Caco-2 (cell line): Measurements from ENCODE around the gene POLR3B. TPM values are rescaled to one million over a fixed set of nuclear protein-coding genes. Genes with fewer than 3 reads are reported as not detected.

Experiments used
- BruUV-seq: library from RNA; stranded (reverse); fragments of 400-500 nt; replicated peaks from 2 replicates; lab custom pipeline; 2021; lab: Mats Ljungman, UMichigan
- CTCF ChIA-PET: fragments of 300-600 bp; sonication (Branson Sonifier 250); formaldehyde crosslinking; loops from one replicate; lab custom pipeline; 2022; ENCODE audit warnings: antibody characterized with exemption; lab: Charles Lee
- POLR2A ChIA-PET: fragments of 300-600 bp; sonication (Branson Sonifier 250); formaldehyde crosslinking; loops from one replicate; lab custom pipeline; 2022; ENCODE audit warnings: antibody characterized with exemption; lab: Charles Lee
- DNase-seq, 2 experiments: peaks; one replicate each; pipeline versions ENCODE4 v3.0.0 to v3.0.0-alpha.2; 2020 to 2022
- H3K27me3 ChIP-seq: replicated peaks from 2 replicates; pipeline ENCODE4 v1.6.0; 2011; ENCODE audit warnings: low read length; ENCODE audit not compliant: control insufficient read depth, insufficient read depth
- H3K36me3 ChIP-seq: 2 replicates; pipeline ENCODE4 v1.5.1; 2011; ENCODE audit warnings: low read length; ENCODE audit not compliant: control insufficient read depth, insufficient read depth
- H3K4me1 ChIP-seq: fragments of 250-450 bp; sonication (Bioruptor Pico); 2 replicates; pipeline ENCODE4 v1.5.1; 2020; ENCODE audit warnings: mild to moderate bottlenecking
- H3K4me3 ChIP-seq: 2 replicates; pipeline ENCODE4 v1.5.1; 2011; ENCODE audit warnings: low read depth, mild to moderate bottlenecking, control low read depth, low read length
- H3K9me3 ChIP-seq: fragments of 250-450 bp; sonication (Bioruptor Pico); 2 replicates; pipeline ENCODE4 v1.5.1; 2020; ENCODE audit warnings: mild to moderate bottlenecking, moderate library complexity
- H3K27ac Mint-ChIP-seq: one replicate; pipeline ENCODE4 v1.8.0; 2022; ENCODE audit warnings: mixed read lengths; ENCODE audit not compliant: unreplicated experiment
- H3K27me3 Mint-ChIP-seq: one replicate; pipeline ENCODE4 v1.8.0; 2022; ENCODE audit warnings: mixed read lengths; ENCODE audit not compliant: insufficient read depth, unreplicated experiment
- H3K36me3 Mint-ChIP-seq: one replicate; pipeline ENCODE4 v1.8.0; 2022; ENCODE audit warnings: mild to moderate bottlenecking, mixed read lengths; ENCODE audit not compliant: insufficient read depth, unreplicated experiment
- H3K4me1 Mint-ChIP-seq: one replicate; pipeline ENCODE4 v1.8.0; 2022; ENCODE audit warnings: low read depth, mixed read lengths; ENCODE audit not compliant: unreplicated experiment
- H3K4me3 Mint-ChIP-seq: one replicate; pipeline ENCODE4 v1.8.0; 2022; ENCODE audit warnings: mild to moderate bottlenecking, moderate library complexity, mixed read lengths; ENCODE audit not compliant: unreplicated experiment
- H3K9me3 Mint-ChIP-seq: one replicate; pipeline ENCODE4 v1.8.0; 2022; ENCODE audit warnings: mixed read lengths; ENCODE audit not compliant: unreplicated experiment
- intact Hi-C: fragments of 100-400 bp; cut with micrococcal nuclease; formaldehyde crosslinking; loops from one replicate; pipeline ENCODE4 v1.10.0; 2022; ENCODE audit not compliant: unreplicated experiment
- total RNA-seq: library from RNA; stranded (reverse); gene quantifications from 2 replicates; pipeline ENCODE4 v1.2.3, GENCODE V29; 2022
- TF ChIP-seq, protein P1 (sequence below), 2 experiments: fragments of 200-600 bp in 1 of 2; IDR thresholded peaks; 1 replicate in 1 of 2; 2 replicates in 1 of 2; pipeline versions ENCODE4 v1.5.1 to v1.8.0; 2011 to 2022; ENCODE audit warnings: antibody characterized with exemption in 1 of 2, control low read depth in 1 of 2, inconsistent platforms in 1 of 2, low read depth in 1 of 2, low read length in 1 of 2, mild to moderate bottlenecking in 1 of 2, moderate library complexity in 1 of 2; ENCODE audit not compliant: insufficient read depth in 1 of 2, severe bottlenecking in 1 of 2, unreplicated experiment in 1 of 2

POLR3B gene
- total RNA-seq, 1 experiment from 2014 or later, result 13.9 TPM

DNA sequence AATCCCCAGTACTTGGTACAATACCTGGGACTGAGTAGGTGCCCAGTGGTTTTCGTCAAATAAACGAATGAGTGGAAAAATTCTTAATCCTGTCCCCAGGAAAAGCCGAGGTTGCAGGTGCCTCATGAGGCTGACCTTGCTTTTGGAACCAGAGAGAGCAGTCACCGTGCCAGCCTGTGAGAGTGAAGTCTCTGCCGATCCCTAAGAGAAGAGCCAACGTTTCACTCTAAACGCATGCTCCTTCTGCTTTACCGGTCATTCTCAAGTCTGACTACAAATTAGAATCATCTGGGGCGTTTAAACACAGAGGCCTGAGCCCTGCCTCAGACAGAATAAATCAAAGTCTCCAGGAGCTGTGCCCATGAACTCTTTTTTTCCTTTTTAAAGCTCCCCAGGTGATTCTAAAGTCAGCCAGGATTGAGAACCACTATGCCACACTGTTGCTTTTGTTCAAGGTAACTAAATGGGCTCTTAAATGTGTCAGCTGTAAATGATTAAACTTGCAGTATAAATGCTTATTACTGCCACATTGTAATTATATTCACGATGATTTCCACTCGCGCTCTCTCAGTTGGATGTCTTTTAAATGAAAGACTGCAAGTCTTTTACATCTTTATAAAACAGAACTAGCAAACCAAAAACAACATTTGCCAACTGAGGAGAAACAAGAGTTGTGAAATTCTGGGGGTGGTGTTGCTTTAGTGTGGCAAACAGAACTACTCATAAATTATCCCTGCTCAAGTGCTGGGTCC, 28.1 kb upstream of the POLR3B start:
- H3K4me1 ChIP-seq, result no peaks in the 10 kb centered on the region
- TF ChIP-seq, protein P1, sequence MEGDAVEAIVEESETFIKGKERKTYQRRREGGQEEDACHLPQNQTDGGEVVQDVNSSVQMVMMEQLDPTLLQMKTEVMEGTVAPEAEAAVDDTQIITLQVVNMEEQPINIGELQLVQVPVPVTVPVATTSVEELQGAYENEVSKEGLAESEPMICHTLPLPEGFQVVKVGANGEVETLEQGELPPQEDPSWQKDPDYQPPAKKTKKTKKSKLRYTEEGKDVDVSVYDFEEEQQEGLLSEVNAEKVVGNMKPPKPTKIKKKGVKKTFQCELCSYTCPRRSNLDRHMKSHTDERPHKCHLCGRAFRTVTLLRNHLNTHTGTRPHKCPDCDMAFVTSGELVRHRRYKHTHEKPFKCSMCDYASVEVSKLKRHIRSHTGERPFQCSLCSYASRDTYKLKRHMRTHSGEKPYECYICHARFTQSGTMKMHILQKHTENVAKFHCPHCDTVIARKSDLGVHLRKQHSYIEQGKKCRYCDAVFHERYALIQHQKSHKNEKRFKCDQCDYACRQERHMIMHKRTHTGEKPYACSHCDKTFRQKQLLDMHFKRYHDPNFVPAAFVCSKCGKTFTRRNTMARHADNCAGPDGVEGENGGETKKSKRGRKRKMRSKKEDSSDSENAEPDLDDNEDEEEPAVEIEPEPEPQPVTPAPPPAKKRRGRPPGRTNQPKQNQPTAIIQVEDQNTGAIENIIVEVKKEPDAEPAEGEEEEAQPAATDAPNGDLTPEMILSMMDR (IDR thresholded peaks at IDR 0.05; ENCODE audit: insufficient read depth in 1 of 2, low read depth in 1 of 2, low read length in 1 of 2, severe bottlenecking in 1 of 2, unreplicated experiment in 1 of 2), result no peak
- Mint-ChIP-seq H3K4me1 (no peaks in the 10 kb centered on the region), H3K4me3 (no peak overlapping the region), H3K36me3 (no peaks in the 10 kb centered on the region), H3K27me3 (no peaks in the 10 kb centered on the region), H3K9me3 (no peaks in the 10 kb centered on the region), H3K27ac (no peak overlapping the region)
- H3K36me3 ChIP-seq, result no peaks in the 10 kb centered on the region
- H3K27me3 ChIP-seq, result no peaks in the 10 kb centered on the region
- CTCF ChIA-PET, result no interaction called here
- BruUV-seq, result no TSS peak
- intact Hi-C loops, result no loop called here
- POLR2A ChIA-PET, result interaction anchor here (0.5 kb wide), 1 partner anchor 43 kb away, joined by 3 read pairs; no protein-coding TSS in a partner anchor
- H3K9me3 ChIP-seq, result no peaks in the 10 kb centered on the region
- no peak overlapping the region for H3K4me3 ChIP-seq
- DNase-seq, result no peak

DNA sequence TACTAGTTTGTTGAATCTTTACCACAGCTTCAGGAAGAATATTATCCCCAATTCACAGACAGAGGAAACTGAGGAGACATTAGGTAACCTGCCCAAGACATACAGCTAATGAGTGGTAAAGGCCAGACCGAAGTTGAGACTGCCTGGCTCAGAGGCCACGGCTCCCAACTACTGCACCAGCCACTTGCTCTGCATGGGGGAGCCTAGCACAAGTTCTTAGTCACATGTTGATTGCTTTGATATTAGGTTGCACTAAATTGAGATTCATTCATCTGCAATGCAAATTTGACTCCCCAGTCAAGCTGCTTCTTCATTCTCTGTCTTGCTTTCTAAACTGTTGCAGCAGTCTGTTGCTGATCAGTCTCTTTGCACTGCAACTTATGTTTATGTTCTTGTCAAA, 25.9 kb upstream of the POLR3B start:
- no peaks in the 10 kb centered on the region for H3K27me3 ChIP-seq
- intact Hi-C loops, result no loop called here
- CTCF ChIA-PET, result no interaction called here
- H3K9me3 ChIP-seq, result no peaks in the 10 kb centered on the region
- TF ChIP-seq, protein P1 (IDR thresholded peaks at IDR 0.05; ENCODE audit: insufficient read depth in 1 of 2, low read depth in 1 of 2, low read length in 1 of 2, severe bottlenecking in 1 of 2, unreplicated experiment in 1 of 2), result no peak
- H3K4me3 Mint-ChIP-seq, result no peak overlapping the region
- no peak overlapping the region for H3K4me3 ChIP-seq
- H3K27ac Mint-ChIP-seq, result no peak overlapping the region
- H3K36me3 ChIP-seq, result no peaks in the 10 kb centered on the region
- no peaks in the 10 kb centered on the region for H3K27me3 Mint-ChIP-seq
- H3K4me1 ChIP-seq, result no peaks in the 10 kb centered on the region
- no peak for DNase-seq
- no peaks in the 10 kb centered on the region for H3K36me3 Mint-ChIP-seq
- no TSS peak for BruUV-seq
- H3K4me1 Mint-ChIP-seq, result no peaks in the 10 kb centered on the region
- POLR2A ChIA-PET, result no interaction called here
- no peaks in the 10 kb centered on the region for H3K9me3 Mint-ChIP-seq

DNA sequence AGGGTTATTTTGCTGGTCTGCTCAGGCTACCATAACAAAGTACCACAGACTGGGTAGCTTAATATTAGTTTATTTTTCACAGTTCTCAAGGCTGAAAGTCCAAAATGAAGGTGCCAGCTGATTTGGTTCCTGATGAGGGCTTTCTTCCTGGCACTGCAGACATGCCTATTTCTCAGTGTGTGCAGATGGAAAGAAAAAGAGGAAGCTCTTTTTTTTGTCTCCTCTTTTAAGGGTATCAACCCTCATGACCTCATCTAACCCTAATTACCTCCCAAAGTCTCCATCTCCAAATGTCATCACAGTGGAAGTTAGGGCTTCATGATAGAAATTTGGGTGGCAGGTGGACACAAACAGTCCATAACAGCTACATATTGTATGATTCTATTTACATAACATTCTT, 25.0 kb upstream of the POLR3B start:
- POLR2A ChIA-PET, result no interaction called here
- intact Hi-C loops, result no loop called here

More for the DNA sequence above, 25.0 kb upstream of the POLR3B start:
- H3K4me3 ChIP-seq, result no peak overlapping the region
- no TSS peak for BruUV-seq
- Mint-ChIP-seq H3K4me1 (no peaks in the 10 kb centered on the region), H3K27ac (no peak overlapping the region), H3K27me3 (no peaks in the 10 kb centered on the region), H3K4me3 (no peak overlapping the region), H3K36me3 (no peaks in the 10 kb centered on the region), H3K9me3 (no peaks in the 10 kb centered on the region)
- CTCF ChIA-PET, result no interaction called here
- no peaks in the 10 kb centered on the region for H3K36me3 ChIP-seq
- TF ChIP-seq, protein P1 (IDR thresholded peaks at IDR 0.05; ENCODE audit: insufficient read depth in 1 of 2, low read depth in 1 of 2, low read length in 1 of 2, severe bottlenecking in 1 of 2, unreplicated experiment in 1 of 2), result no peak
- DNase-seq, result no peak
- H3K27me3 ChIP-seq, result no peaks in the 10 kb centered on the region
- H3K4me1 ChIP-seq, result no peaks in the 10 kb centered on the region
- H3K9me3 ChIP-seq, result no peaks in the 10 kb centered on the region
